SK-N-SH treated with all-trans-retinoic acid at 6 μM for 48 hours (cell line): ENCODE data around the gene PHF3.

Experiments
- ATAC-seq: fragments of 200-7000 bp; cut with Tn5 transposase; 3 replicates; pipeline ENCODE4 v1.9.1; 2020; ENCODE audit warnings: mild to moderate bottlenecking, moderate library complexity
- ARNTL ChIP-seq: fragments of 450-650 bp; formaldehyde crosslinking; IDR thresholded peaks from 2 replicates; pipeline ENCODE4 v1.5.0; 2020; ENCODE audit warnings: low read depth, mild to moderate bottlenecking, moderate library complexity, borderline replicate concordance
- BACH2 ChIP-seq: fragments of 250-450 bp; sonication (Bioruptor Pico); IDR thresholded peaks from 2 replicates; pipeline ENCODE4 v1.9.0; 2021; ENCODE audit warnings: mild to moderate bottlenecking, borderline replicate concordance
- CSDC2 ChIP-seq: fragments of 250-450 bp; sonication (Bioruptor Pico); IDR thresholded peaks from 2 replicates; pipeline ENCODE4 v1.5.0; 2020; ENCODE audit warnings: mild to moderate bottlenecking, moderate library complexity
- ESRRG ChIP-seq: fragments of 250-450 bp; sonication (Bioruptor Pico); IDR thresholded peaks from 2 replicates; pipeline ENCODE4 v1.6.1; 2021; ENCODE audit warnings: mild to moderate bottlenecking
- GLIS3 ChIP-seq: fragments of 250-450 bp; sonication (Bioruptor Pico); IDR thresholded peaks from 2 replicates; pipeline ENCODE4 v1.5.0; 2020; ENCODE audit warnings: mild to moderate bottlenecking, moderate library complexity
- ISL1 ChIP-seq: fragments of 250-450 bp; sonication (Bioruptor Pico); IDR thresholded peaks from 2 replicates; pipeline ENCODE4 v2.1.2; 2022; ENCODE audit warnings: mild to moderate bottlenecking, moderate library complexity
- OSR1 ChIP-seq: fragments of 250-450 bp; sonication (Bioruptor Pico); IDR thresholded peaks from 2 replicates; pipeline ENCODE4 v1.8.0; 2022; ENCODE audit warnings: moderate library complexity, mild to moderate bottlenecking, inconsistent platforms
- PPARA ChIP-seq: fragments of 250-450 bp; sonication (Bioruptor Pico); IDR thresholded peaks from 2 replicates; pipeline ENCODE4 v1.5.0; 2020; ENCODE audit warnings: mild to moderate bottlenecking, borderline replicate concordance
- RARB ChIP-seq: fragments of 250-450 bp; sonication (Bioruptor Pico); IDR thresholded peaks from 2 replicates; pipeline ENCODE4 v1.8.0; 2021; ENCODE audit warnings: mild to moderate bottlenecking, moderate library complexity
- SNAI2 ChIP-seq: fragments of 250-450 bp; sonication (Bioruptor Pico); IDR thresholded peaks from 2 replicates; pipeline ENCODE4 v1.5.0; 2020; ENCODE audit warnings: mild to moderate bottlenecking, moderate library complexity
- TCF4 ChIP-seq: fragments of 250-450 bp; sonication (Bioruptor Pico); IDR thresholded peaks from 2 replicates; pipeline ENCODE4 v1.8.0; 2021; ENCODE audit warnings: mild to moderate bottlenecking, moderate library complexity, borderline replicate concordance
- TOX ChIP-seq: fragments of 250-450 bp; sonication (Bioruptor Pico); IDR thresholded peaks from 2 replicates; pipeline ENCODE4 v1.8.0; 2021; ENCODE audit warnings: mild to moderate bottlenecking, moderate library complexity, borderline replicate concordance
- ZC3H10 ChIP-seq: fragments of 250-450 bp; sonication (Bioruptor Pico); IDR thresholded peaks from 2 replicates; pipeline ENCODE4 v1.5.1; 2021; ENCODE audit warnings: mild to moderate bottlenecking, moderate library complexity
- ZFP3 ChIP-seq: fragments of 250-450 bp; sonication (Bioruptor Pico); IDR thresholded peaks from 2 replicates; pipeline ENCODE4 v1.5.0; 2020; ENCODE audit warnings: mild to moderate bottlenecking, moderate library complexity
- ZFP30 ChIP-seq: fragments of 450-650 bp; formaldehyde crosslinking; IDR thresholded peaks from 2 replicates; pipeline ENCODE4 v1.5.0; 2022; ENCODE audit warnings: mild to moderate bottlenecking, moderate library complexity
- ZNF565 ChIP-seq: fragments of 450-650 bp; formaldehyde crosslinking; conservative IDR thresholded peaks from 2 replicates; pipeline ENCODE4 v1.5.0; 2020; ENCODE audit warnings: low read depth, mild to moderate bottlenecking, moderate library complexity
- ZNF8 ChIP-seq: fragments of 450-650 bp; formaldehyde crosslinking; IDR thresholded peaks from 2 replicates; pipeline ENCODE4 v1.5.0; 2020; ENCODE audit warnings: mild to moderate bottlenecking, moderate library complexity
- TF ChIP-seq, protein P1 (sequence below): fragments of 250-450 bp; sonication (Bioruptor Pico); IDR thresholded peaks from 2 replicates; pipeline ENCODE4 v1.5.0; 2020; ENCODE audit warnings: mild to moderate bottlenecking, moderate library complexity
- TF ChIP-seq, protein P2 (sequence below): fragments of 250-450 bp; sonication (Bioruptor Pico); IDR thresholded peaks from 2 replicates; pipeline ENCODE4 v1.5.1; 2020; ENCODE audit warnings: low read depth, mild to moderate bottlenecking, moderate library complexity
- TF ChIP-seq, protein P3 (sequence below): fragments of 250-450 bp; sonication (Bioruptor Pico); IDR thresholded peaks from 2 replicates; pipeline ENCODE4 v1.5.1; 2021; ENCODE audit warnings: mild to moderate bottlenecking, moderate library complexity
- TF ChIP-seq, protein P4 (sequence below): fragments of 250-450 bp; sonication (Bioruptor Pico); IDR thresholded peaks from 2 replicates; pipeline ENCODE4 v1.8.0; 2020; ENCODE audit warnings: mild to moderate bottlenecking, moderate library complexity, borderline replicate concordance
- TF ChIP-seq, protein P5 (sequence below): fragments of 250-450 bp; sonication (Bioruptor Pico); IDR thresholded peaks from 2 replicates; pipeline ENCODE4 v1.8.0; 2021; ENCODE audit warnings: low read depth, mild to moderate bottlenecking, moderate library complexity, borderline replicate concordance

Gene PHF3

DNA sequence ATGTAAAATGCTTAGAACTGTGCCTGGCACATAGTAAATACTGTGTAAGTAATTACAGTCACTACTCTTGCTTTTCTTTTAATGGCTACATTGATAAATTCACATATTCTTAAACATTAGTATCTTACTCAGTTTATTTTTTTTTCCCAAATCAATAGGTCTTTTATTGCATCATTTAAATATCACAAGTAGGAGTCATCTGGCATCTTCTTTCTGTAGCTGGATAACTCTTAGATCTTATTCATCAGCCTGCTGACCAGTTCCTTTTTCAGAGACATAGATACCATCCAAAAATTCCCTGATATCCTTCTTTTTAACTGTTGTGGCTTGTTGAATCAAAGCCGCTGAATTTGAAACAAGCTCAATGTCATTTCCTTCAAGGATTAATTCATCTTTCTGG, 20.0 kb upstream of the PHF3 start:
- no peak for ATAC-seq
- TF ChIP-seq, protein P1, sequence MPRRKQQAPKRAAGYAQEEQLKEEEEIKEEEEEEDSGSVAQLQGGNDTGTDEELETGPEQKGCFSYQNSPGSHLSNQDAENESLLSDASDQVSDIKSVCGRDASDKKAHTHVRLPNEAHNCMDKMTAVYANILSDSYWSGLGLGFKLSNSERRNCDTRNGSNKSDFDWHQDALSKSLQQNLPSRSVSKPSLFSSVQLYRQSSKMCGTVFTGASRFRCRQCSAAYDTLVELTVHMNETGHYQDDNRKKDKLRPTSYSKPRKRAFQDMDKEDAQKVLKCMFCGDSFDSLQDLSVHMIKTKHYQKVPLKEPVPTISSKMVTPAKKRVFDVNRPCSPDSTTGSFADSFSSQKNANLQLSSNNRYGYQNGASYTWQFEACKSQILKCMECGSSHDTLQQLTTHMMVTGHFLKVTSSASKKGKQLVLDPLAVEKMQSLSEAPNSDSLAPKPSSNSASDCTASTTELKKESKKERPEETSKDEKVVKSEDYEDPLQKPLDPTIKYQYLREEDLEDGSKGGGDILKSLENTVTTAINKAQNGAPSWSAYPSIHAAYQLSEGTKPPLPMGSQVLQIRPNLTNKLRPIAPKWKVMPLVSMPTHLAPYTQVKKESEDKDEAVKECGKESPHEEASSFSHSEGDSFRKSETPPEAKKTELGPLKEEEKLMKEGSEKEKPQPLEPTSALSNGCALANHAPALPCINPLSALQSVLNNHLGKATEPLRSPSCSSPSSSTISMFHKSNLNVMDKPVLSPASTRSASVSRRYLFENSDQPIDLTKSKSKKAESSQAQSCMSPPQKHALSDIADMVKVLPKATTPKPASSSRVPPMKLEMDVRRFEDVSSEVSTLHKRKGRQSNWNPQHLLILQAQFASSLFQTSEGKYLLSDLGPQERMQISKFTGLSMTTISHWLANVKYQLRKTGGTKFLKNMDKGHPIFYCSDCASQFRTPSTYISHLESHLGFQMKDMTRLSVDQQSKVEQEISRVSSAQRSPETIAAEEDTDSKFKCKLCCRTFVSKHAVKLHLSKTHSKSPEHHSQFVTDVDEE, result no peak
- no peak for TF ChIP-seq ZC3H10 (CRISPR knock-in tag)
- no peak for TF ChIP-seq ESRRG
- TF ChIP-seq ZFP3 (CRISPR knock-in tag), result no peak
- no peak for TF ChIP-seq ZNF565 (CRISPR knock-in tag)
- TF ChIP-seq, protein P2, sequence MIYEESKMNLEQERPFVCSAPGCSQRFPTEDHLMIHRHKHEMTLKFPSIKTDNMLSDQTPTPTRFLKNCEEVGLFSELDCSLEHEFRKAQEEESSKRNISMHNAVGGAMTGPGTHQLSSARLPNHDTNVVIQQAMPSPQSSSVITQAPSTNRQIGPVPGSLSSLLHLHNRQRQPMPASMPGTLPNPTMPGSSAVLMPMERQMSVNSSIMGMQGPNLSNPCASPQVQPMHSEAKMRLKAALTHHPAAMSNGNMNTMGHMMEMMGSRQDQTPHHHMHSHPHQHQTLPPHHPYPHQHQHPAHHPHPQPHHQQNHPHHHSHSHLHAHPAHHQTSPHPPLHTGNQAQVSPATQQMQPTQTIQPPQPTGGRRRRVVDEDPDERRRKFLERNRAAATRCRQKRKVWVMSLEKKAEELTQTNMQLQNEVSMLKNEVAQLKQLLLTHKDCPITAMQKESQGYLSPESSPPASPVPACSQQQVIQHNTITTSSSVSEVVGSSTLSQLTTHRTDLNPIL, result no peak
- TF ChIP-seq TOX (CRISPR knock-in tag), result no peak
- TF ChIP-seq TCF4, result no peak
- TF ChIP-seq, protein P3, sequence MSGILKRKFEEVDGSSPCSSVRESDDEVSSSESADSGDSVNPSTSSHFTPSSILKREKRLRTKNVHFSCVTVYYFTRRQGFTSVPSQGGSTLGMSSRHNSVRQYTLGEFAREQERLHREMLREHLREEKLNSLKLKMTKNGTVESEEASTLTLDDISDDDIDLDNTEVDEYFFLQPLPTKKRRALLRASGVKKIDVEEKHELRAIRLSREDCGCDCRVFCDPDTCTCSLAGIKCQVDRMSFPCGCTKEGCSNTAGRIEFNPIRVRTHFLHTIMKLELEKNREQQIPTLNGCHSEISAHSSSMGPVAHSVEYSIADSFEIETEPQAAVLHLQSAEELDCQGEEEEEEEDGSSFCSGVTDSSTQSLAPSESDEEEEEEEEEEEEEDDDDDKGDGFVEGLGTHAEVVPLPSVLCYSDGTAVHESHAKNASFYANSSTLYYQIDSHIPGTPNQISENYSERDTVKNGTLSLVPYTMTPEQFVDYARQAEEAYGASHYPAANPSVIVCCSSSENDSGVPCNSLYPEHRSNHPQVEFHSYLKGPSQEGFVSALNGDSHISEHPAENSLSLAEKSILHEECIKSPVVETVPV (CRISPR knock-in tag), result no peak
- no peak for TF ChIP-seq SNAI2

DNA sequence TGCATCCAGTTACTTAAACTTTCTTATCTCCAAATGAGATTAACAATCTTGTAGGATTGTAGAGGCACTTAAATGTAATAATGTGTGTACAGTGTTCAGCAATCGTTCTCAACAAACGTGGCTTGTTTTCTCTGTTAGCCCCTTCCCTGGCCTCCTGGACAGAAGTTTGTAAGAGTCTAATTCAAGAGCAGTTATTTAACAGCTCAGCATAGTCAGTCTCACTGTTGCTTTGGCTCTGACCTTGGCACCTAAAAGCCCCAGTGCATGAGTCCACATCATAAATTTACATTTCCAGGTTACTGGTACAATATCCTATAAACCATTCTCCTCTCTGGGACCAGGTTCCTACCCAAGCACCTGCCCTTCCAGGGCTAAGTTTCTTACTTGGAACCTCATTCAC, 11.5 kb upstream of the PHF3 start:
- no peak for ATAC-seq
- TF ChIP-seq ZFP30, result no peak
- no peak for TF ChIP-seq CSDC2
- TF ChIP-seq OSR1 (CRISPR knock-in tag), result no peak
- TF ChIP-seq, protein P2, result no peak
- no peak for TF ChIP-seq PPARA
- TF ChIP-seq, protein P1, result no peak
- no peak for TF ChIP-seq TOX (CRISPR knock-in tag)
- TF ChIP-seq ARNTL (CRISPR knock-in tag), result no peak
- TF ChIP-seq BACH2 (CRISPR knock-in tag), result no peak
- no peak for TF ChIP-seq TCF4
- no peak for TF ChIP-seq ISL1 (CRISPR knock-in tag)
- TF ChIP-seq GLIS3 (CRISPR knock-in tag), result no peak
- TF ChIP-seq SNAI2, result no peak
- TF ChIP-seq, protein P4, sequence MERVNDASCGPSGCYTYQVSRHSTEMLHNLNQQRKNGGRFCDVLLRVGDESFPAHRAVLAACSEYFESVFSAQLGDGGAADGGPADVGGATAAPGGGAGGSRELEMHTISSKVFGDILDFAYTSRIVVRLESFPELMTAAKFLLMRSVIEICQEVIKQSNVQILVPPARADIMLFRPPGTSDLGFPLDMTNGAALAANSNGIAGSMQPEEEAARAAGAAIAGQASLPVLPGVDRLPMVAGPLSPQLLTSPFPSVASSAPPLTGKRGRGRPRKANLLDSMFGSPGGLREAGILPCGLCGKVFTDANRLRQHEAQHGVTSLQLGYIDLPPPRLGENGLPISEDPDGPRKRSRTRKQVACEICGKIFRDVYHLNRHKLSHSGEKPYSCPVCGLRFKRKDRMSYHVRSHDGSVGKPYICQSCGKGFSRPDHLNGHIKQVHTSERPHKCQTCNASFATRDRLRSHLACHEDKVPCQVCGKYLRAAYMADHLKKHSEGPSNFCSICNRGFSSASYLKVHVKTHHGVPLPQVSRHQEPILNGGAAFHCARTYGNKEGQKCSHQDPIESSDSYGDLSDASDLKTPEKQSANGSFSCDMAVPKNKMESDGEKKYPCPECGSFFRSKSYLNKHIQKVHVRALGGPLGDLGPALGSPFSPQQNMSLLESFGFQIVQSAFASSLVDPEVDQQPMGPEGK, result no peak
- no peak for TF ChIP-seq ESRRG
- TF ChIP-seq, protein P5, sequence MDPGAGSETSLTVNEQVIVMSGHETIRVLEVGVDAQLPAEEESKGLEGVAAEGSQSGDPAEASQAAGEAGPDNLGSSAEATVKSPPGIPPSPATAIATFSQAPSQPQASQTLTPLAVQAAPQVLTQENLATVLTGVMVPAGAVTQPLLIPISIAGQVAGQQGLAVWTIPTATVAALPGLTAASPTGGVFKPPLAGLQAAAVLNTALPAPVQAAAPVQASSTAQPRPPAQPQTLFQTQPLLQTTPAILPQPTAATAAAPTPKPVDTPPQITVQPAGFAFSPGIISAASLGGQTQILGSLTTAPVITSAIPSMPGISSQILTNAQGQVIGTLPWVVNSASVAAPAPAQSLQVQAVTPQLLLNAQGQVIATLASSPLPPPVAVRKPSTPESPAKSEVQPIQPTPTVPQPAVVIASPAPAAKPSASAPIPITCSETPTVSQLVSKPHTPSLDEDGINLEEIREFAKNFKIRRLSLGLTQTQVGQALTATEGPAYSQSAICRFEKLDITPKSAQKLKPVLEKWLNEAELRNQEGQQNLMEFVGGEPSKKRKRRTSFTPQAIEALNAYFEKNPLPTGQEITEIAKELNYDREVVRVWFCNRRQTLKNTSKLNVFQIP (CRISPR knock-in tag), result no peak
- TF ChIP-seq ZC3H10 (CRISPR knock-in tag), result no peak
- TF ChIP-seq RARB (CRISPR knock-in tag), result no peak
- TF ChIP-seq ZNF8, result no peak
- TF ChIP-seq ZNF565 (CRISPR knock-in tag), result no peak
